PFSK-1 (cell line): ENCODE data around the gene AATF.

ENCODE experiments used
- FOXP2 ChIP-seq: optimal IDR thresholded peaks from 2 replicates; pipeline ENCODE3; 2011; ENCODE audit warnings: borderline replicate concordance, control low read depth, inconsistent platforms; ENCODE audit not compliant: insufficient read depth; ENCODE audit errors: extremely low read length, extremely low read depth
- POLR2AphosphoS5 ChIP-seq: IDR thresholded peaks from 2 replicates; pipeline ENCODE4 v1.6.1; 2012; ENCODE audit warnings: low read depth, mild to moderate bottlenecking, control low read depth, low read length, moderate library complexity
- REST ChIP-seq, 2 experiments: IDR thresholded peaks; 2 replicates each; pipeline versions ENCODE4 v1.6.1 to v1.8.0; 2011 to 2012; ENCODE audit warnings: low read depth in 2 of 2, low read length in 2 of 2, control low read depth in 1 of 2, inconsistent platforms in 1 of 2, mild to moderate bottlenecking in 1 of 2, moderate library complexity in 1 of 2; ENCODE audit not compliant: insufficient read depth in 1 of 2
- TAF1 ChIP-seq: IDR thresholded peaks from 2 replicates; pipeline ENCODE4 v1.6.1; 2012; ENCODE audit warnings: low read length, control low read depth, borderline replicate concordance; ENCODE audit not compliant: insufficient read depth

- TF ChIP-seq POLR2AphosphoS5 = no peak
- no peak for TF ChIP-seq REST (IDR thresholded peaks at IDR 0.05; ENCODE audit: insufficient read depth in 1 of 2, low read depth in 2 of 2, low read length in 2 of 2)
- no peak for TF ChIP-seq FOXP2
- no peak for TF ChIP-seq TAF1
Measured at GRCh38 chr17:36942631-36943125, 6.1 kb upstream of the AATF start.
